Measurements from ENCODE around the gene HECTD1. TPM values are rescaled to one million over a fixed set of nuclear protein-coding genes. Genes with fewer than 3 reads are reported as not detected.

HECTD1 gene
- polyA plus RNA-seq, 1 of the 3 experiments (the other 2 are of a cell fraction), result 43.2 TPM

DNA sequence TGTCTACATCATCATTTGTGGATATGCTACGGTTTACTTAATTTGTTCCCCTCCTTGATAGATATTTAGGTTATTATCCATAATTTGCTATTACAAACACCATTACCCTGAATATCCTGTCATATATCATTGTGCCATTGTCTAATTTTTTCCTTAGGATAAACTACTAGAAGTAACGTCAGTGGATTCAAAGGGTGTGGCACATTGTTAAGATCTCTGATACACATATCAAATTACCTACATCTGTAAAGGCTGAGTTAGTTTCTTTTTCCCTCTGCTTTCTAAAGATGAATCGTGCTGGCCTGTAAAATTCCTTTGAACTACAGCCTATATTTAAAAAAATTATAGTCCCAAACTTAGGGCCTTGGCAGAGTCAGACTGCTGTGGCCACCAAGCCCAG is 127.5 kb downstream of the HECTD1 start (continued):
- TF ChIP-seq FOXM1 (IDR thresholded peaks at IDR 0.05; ENCODE audit: low read depth) (no peak), TCF12 (IDR thresholded peaks at IDR 0.05) (no peak), MXI1 (IDR thresholded peaks at IDR 0.05; ENCODE audit: low read depth, low read length) (no peak), EP300 (IDR thresholded peaks at IDR 0.05; ENCODE audit: borderline replicate concordance in 1 of 2, low read depth in 1 of 2, low read length in 1 of 2) (no peak)

DNA sequence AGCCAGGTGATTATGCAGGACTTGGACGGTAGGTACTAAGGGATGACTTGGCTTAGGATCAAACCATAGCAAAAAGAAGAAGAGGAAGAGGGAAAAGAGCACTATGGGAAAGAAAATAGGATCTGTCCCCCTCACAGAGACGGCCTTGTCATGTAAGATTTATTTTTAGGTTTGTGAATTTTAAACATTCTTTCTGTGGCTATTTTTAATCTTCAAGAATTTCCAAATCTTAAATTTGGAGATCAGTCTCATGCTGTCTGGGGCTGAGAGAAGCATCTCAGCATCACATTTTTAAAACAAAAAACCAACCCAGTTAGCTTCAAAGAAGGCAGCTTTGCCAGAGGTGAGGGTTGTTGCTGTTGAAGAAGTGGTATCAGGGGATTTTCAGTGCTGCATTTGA is 128.8 kb downstream of the HECTD1 start:
- ChIA-PET CTCF (no interaction called here), POLR2A (no interaction called here)
- no peaks in the 10 kb centered on the region for H3K27me3 ChIP-seq (ENCODE audit: insufficient read depth)
- no peak for DNase-seq
- H3K4me3 ChIP-seq (ENCODE audit: low read depth in 2 of 2, low read length in 1 of 2), result no peak overlapping the region
- no peaks in the 10 kb centered on the region for H4K20me1 ChIP-seq (ENCODE audit: insufficient read depth)
- WGBS (ENCODE audit: low lambda C conversion rate), result 75% methylated on average over 2 of the region's 2 CpGs
- H3F3A ChIP-seq (replicated peaks; ENCODE audit: insufficient read depth), result peaks cover 3% of the 10 kb centered on the region
- no peaks in the 10 kb centered on the region for H3K4me1 ChIP-seq (ENCODE audit: control insufficient read depth in 1 of 2, insufficient read depth in 2 of 2, low read depth in 1 of 2, low read length in 1 of 2)
- no peaks in the 10 kb centered on the region for H3K9me3 ChIP-seq
- H3K27ac ChIP-seq (ENCODE audit: low read depth in 2 of 2, low read length in 1 of 2), result no peak overlapping the region
- no peak overlapping the region for H3K4me2 ChIP-seq
- H3K9ac ChIP-seq, result no peak overlapping the region
- H3K36me3 ChIP-seq (replicated peaks in 1 of 2; ENCODE audit: control insufficient read depth in 1 of 2, insufficient read depth in 2 of 2, low read length in 1 of 2), result peaks cover 0 to 10% of the 10 kb centered on the region in 2 experiments
- H3K79me2 ChIP-seq (ENCODE audit: insufficient read depth), result no peaks in the 10 kb centered on the region
- no peak overlapping the region for H2AFZ ChIP-seq (ENCODE audit: low read depth)
- no peaks in the 10 kb centered on the region for H3K9me2 ChIP-seq
- TF ChIP-seq YY1 (IDR thresholded peaks at IDR 0.05; ENCODE audit: low read depth) (no peak), NFIC (IDR thresholded peaks at IDR 0.05; ENCODE audit: borderline replicate concordance) (no peak), GABPA (IDR thresholded peaks at IDR 0.05; ENCODE audit: low read depth) (no peak), MEF2A (IDR thresholded peaks at IDR 0.05; ENCODE audit: borderline replicate concordance, low read depth) (no peak), MXI1 (IDR thresholded peaks at IDR 0.05; ENCODE audit: low read depth, low read length) (no peak), CHD2 (IDR thresholded peaks at IDR 0.05; ENCODE audit: low read length, partially characterized antibody) (no peak), ELF1 (IDR thresholded peaks at IDR 0.05) (no peak), GATA2 (CRISPR knock-in tag; IDR thresholded peaks at IDR 0.05) (no peak), EP300 (IDR thresholded peaks at IDR 0.05; ENCODE audit: borderline replicate concordance in 1 of 2, low read depth in 1 of 2, low read length in 1 of 2) (no peak), NRF1 (IDR thresholded peaks at IDR 0.05; ENCODE audit: low read depth, low read length) (no peak), EZH2phosphoT487 (IDR thresholded peaks at IDR 0.05; ENCODE audit: borderline replicate concordance, low read depth) (no peak)
- TF ChIP-seq, protein P1, sequence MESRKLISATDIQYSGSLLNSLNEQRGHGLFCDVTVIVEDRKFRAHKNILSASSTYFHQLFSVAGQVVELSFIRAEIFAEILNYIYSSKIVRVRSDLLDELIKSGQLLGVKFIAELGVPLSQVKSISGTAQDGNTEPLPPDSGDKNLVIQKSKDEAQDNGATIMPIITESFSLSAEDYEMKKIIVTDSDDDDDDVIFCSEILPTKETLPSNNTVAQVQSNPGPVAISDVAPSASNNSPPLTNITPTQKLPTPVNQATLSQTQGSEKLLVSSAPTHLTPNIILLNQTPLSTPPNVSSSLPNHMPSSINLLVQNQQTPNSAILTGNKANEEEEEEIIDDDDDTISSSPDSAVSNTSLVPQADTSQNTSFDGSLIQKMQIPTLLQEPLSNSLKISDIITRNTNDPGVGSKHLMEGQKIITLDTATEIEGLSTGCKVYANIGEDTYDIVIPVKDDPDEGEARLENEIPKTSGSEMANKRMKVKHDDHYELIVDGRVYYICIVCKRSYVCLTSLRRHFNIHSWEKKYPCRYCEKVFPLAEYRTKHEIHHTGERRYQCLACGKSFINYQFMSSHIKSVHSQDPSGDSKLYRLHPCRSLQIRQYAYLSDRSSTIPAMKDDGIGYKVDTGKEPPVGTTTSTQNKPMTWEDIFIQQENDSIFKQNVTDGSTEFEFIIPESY (IDR thresholded peaks at IDR 0.05; ENCODE audit: borderline replicate concordance, low read depth), result no peak
- TF ChIP-seq, protein P2, sequence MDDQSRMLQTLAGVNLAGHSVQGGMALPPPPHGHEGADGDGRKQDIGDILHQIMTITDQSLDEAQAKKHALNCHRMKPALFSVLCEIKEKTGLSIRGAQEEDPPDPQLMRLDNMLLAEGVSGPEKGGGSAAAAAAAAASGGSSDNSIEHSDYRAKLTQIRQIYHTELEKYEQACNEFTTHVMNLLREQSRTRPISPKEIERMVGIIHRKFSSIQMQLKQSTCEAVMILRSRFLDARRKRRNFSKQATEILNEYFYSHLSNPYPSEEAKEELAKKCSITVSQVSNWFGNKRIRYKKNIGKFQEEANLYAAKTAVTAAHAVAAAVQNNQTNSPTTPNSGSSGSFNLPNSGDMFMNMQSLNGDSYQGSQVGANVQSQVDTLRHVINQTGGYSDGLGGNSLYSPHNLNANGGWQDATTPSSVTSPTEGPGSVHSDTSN (IDR thresholded peaks at IDR 0.05), result no peak
- TF ChIP-seq, protein P3, sequence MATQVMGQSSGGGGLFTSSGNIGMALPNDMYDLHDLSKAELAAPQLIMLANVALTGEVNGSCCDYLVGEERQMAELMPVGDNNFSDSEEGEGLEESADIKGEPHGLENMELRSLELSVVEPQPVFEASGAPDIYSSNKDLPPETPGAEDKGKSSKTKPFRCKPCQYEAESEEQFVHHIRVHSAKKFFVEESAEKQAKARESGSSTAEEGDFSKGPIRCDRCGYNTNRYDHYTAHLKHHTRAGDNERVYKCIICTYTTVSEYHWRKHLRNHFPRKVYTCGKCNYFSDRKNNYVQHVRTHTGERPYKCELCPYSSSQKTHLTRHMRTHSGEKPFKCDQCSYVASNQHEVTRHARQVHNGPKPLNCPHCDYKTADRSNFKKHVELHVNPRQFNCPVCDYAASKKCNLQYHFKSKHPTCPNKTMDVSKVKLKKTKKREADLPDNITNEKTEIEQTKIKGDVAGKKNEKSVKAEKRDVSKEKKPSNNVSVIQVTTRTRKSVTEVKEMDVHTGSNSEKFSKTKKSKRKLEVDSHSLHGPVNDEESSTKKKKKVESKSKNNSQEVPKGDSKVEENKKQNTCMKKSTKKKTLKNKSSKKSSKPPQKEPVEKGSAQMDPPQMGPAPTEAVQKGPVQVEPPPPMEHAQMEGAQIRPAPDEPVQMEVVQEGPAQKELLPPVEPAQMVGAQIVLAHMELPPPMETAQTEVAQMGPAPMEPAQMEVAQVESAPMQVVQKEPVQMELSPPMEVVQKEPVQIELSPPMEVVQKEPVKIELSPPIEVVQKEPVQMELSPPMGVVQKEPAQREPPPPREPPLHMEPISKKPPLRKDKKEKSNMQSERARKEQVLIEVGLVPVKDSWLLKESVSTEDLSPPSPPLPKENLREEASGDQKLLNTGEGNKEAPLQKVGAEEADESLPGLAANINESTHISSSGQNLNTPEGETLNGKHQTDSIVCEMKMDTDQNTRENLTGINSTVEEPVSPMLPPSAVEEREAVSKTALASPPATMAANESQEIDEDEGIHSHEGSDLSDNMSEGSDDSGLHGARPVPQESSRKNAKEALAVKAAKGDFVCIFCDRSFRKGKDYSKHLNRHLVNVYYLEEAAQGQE (IDR thresholded peaks at IDR 0.05; ENCODE audit: low read depth, low read length), result no peak
- TF ChIP-seq, protein P4, sequence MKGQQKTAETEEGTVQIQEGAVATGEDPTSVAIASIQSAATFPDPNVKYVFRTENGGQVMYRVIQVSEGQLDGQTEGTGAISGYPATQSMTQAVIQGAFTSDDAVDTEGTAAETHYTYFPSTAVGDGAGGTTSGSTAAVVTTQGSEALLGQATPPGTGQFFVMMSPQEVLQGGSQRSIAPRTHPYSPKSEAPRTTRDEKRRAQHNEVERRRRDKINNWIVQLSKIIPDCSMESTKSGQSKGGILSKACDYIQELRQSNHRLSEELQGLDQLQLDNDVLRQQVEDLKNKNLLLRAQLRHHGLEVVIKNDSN (IDR thresholded peaks at IDR 0.05; ENCODE audit: borderline replicate concordance, low read depth), result no peak
- TF ChIP-seq, protein P5, sequence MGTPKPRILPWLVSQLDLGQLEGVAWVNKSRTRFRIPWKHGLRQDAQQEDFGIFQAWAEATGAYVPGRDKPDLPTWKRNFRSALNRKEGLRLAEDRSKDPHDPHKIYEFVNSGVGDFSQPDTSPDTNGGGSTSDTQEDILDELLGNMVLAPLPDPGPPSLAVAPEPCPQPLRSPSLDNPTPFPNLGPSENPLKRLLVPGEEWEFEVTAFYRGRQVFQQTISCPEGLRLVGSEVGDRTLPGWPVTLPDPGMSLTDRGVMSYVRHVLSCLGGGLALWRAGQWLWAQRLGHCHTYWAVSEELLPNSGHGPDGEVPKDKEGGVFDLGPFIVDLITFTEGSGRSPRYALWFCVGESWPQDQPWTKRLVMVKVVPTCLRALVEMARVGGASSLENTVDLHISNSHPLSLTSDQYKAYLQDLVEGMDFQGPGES (IDR thresholded peaks at IDR 0.05; ENCODE audit: low read depth, low read length), result no peak
- TF ChIP-seq, protein P6, sequence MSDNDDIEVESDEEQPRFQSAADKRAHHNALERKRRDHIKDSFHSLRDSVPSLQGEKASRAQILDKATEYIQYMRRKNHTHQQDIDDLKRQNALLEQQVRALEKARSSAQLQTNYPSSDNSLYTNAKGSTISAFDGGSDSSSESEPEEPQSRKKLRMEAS (IDR thresholded peaks at IDR 0.05; ENCODE audit: low read depth), result no peak
